Fibroblast of villous mesenchyme (primary cell): Measurements from ENCODE around the gene KLK1. TPM values are rescaled to one million over a fixed set of nuclear protein-coding genes. Genes with fewer than 3 reads are reported as not detected.
"Not testable (repeated sequence)": the region's sequence is repeated elsewhere in the genome, so short reads cannot be mapped to it uniquely, and the experiment has no call there.

Experiments used
- DNase-seq: peaks from one replicate; pipeline ENCODE4 v3.0.0-alpha.2; 2010; ENCODE audit warnings: low read depth
- H3K4me3 ChIP-seq: 2 replicates; pipeline ENCODE4 v1.5.1; 2011; ENCODE audit warnings: low read depth, mild to moderate bottlenecking, low read length
- CTCF ChIP-seq: IDR thresholded peaks from 2 replicates; pipeline ENCODE4 v1.5.1; 2012; ENCODE audit warnings: low read depth, mild to moderate bottlenecking, low read length; ENCODE audit not compliant: insufficient read depth
- small RNA-seq: library from RNA; depleted of rRNA; stranded (forward); fragments of <200 nt; gene quantifications from one replicate; pipeline ENCODE3, GENCODE V24; 2012
- total RNA-seq: library from RNA; depleted of rRNA; stranded (reverse); fragments of >200 nt; gene quantifications from 2 replicates; pipeline ENCODE4 v1.2.3, GENCODE V29; 2012

The KLK1 gene
- total RNA-seq, 1 donor = not detected

GRCh38 chr19:50776131-50776530 is 47.5 kb downstream of the KLK1 start:
- TF ChIP-seq CTCF = no peak
- H3K4me3 ChIP-seq = no peak overlapping the region
- DNase-seq = no peak

GRCh38 chr19:50773454-50773853 is 50.1 kb downstream of the KLK1 start:
- not testable (repeated sequence) for H3K4me3 ChIP-seq, DNase-seq

- DNase-seq, H3K4me3 ChIP-seq: not testable (repeated sequence)
Observed at GRCh38 chr19:50772912-50773311, 50.7 kb downstream of the KLK1 start.

- peak; percentile 17 for DNase-seq
- no peak overlapping the region for H3K4me3 ChIP-seq
- TF ChIP-seq CTCF = no peak
Observed at GRCh38 chr19:50772476-50772875, 51.1 kb downstream of the KLK1 start.

GRCh38 chr19:50770888-50771287 is 52.7 kb downstream of the KLK1 start:
- no peak for DNase-seq
- H3K4me3 ChIP-seq = no peak overlapping the region
- TF ChIP-seq CTCF = no peak

- not testable (repeated sequence) for DNase-seq, H3K4me3 ChIP-seq
Observed at GRCh38 chr19:50770164-50770563, 53.4 kb downstream of the KLK1 start, which contains the start of gene GPR32. Gene GPR32, plus strand, starts transcription at chr19:50770464. Its CDS starts 137 bp downstream, at chr19:50770601.

Small RNAs within 50 kb of the gene (small RNA-seq; reads per million reads assigned to genes)
- gene SNORD88A (95.0 reads per million, percentile 97 among the genes with 10 or more reads in this experiment), gene SNORD88B (not detected), gene SNORD88C (not detected)

Other genes starting within 250 kb of the KLK1 start
- under 0.01 TPM in 1 of 2 replicates, not detected in the other for gene SYT3, start 183.9 kb downstream of the KLK1 start, total RNA-seq
- gene C19orf81, start 174.3 kb downstream of the KLK1 start, total RNA-seq = 0.97 TPM in 1 of 2 replicates, not detected in the other
- gene SHANK1, start 104.0 kb downstream of the KLK1 start, total RNA-seq = 7.4 and 7.8 TPM in 2 replicates
- gene CLEC11A, start 100.4 kb downstream of the KLK1 start, total RNA-seq = 18.6 and 25.4 TPM in 2 replicates
- gene GPR32, start 53.3 kb downstream of the KLK1 start, total RNA-seq = not detected in 2 replicates
- gene ACP4, start 33.4 kb downstream of the KLK1 start, total RNA-seq = not detected in 2 replicates
- gene KLK15, start 9.8 kb upstream of the KLK1 start, total RNA-seq = not detected in 2 replicates
- not detected in 2 replicates for gene KLK3, start 31.1 kb upstream of the KLK1 start, total RNA-seq
- gene KLK2, start 49.7 kb upstream of the KLK1 start, total RNA-seq = not detected in 2 replicates
- not detected in 2 replicates for gene KLK4, start 87.6 kb upstream of the KLK1 start, total RNA-seq
- not detected in 2 replicates for gene KLK5, start 129.3 kb upstream of the KLK1 start, total RNA-seq
- not detected in 2 replicates for gene KLK6, start 145.8 kb upstream of the KLK1 start, total RNA-seq
- not detected in 2 replicates for gene KLK7, start 160.1 kb upstream of the KLK1 start, total RNA-seq
- not detected in 2 replicates for gene KLK8, start 177.8 kb upstream of the KLK1 start, total RNA-seq
- gene KLK10, start 195.9 kb upstream of the KLK1 start, total RNA-seq = not detected in 2 replicates
- not detected in 2 replicates for gene KLK11, start 202.8 kb upstream of the KLK1 start, total RNA-seq
- gene KLK12, start 211.2 kb upstream of the KLK1 start, total RNA-seq = not detected in 2 replicates
- gene KLK13, start 241.3 kb upstream of the KLK1 start, total RNA-seq = not detected in 2 replicates